CD4-positive, alpha-beta T cell (primary cell): ENCODE results near the gene PYCARD. TPM values are rescaled to one million over a fixed set of nuclear protein-coding genes. Genes with fewer than 3 reads are reported as not detected.
"Not testable (repeated sequence)": the region's sequence is repeated elsewhere in the genome, so short reads cannot be mapped to it uniquely, and the experiment has no call there.

Source experiments
- ATAC-seq: fragments of 200-7000 bp; cut with Tn5 transposase; one replicate; pipeline ENCODE4 v1.10.0; 2022; ENCODE audit warnings: mild to moderate bottlenecking; ENCODE audit not compliant: poor library complexity
- CTCF ChIA-PET: fragments of 350-600 bp; sonication (Branson Sonifier 250); formaldehyde crosslinking; loops from one replicate; lab custom pipeline; 2021; ENCODE audit warnings: antibody characterized with exemption, inconsistent platforms; lab: Charles Lee
- POLR2A ChIA-PET: fragments of 350-600 bp; sonication (Branson Sonifier 250); formaldehyde crosslinking; loops from one replicate; lab custom pipeline; 2021; ENCODE audit warnings: antibody characterized with exemption, inconsistent platforms; lab: Charles Lee
- DNase-seq, 14 experiments: peaks; one replicate each; pipeline ENCODE4 v3.0.0-alpha.2; 2013 to 2020; ENCODE audit warnings: mixed read lengths in 2 of 14
- H3K27ac ChIP-seq, 2 donors: one replicate each; pipeline versions ENCODE4 v1.5.1 to v1.7.0; 2013; ENCODE audit warnings: low read length in 2 of 2, low read depth in 1 of 2, mild to moderate bottlenecking in 1 of 2
- H3K27me3 ChIP-seq, 2 experiments: 1 replicate in 1 of 2; 2 replicates in 1 of 2; pipeline versions ENCODE4 v1.6.1 to v1.7.0; 2013; ENCODE audit warnings: low read length in 2 of 2, control low read depth in 1 of 2, mild to moderate bottlenecking in 1 of 2, moderate library complexity in 1 of 2; ENCODE audit not compliant: insufficient read depth in 2 of 2, control insufficient read depth in 1 of 2
- H3K36me3 ChIP-seq: one replicate; pipeline ENCODE4 v1.6.1; 2013; ENCODE audit warnings: low read length, control low read depth; ENCODE audit not compliant: insufficient read depth
- H3K4me1 ChIP-seq: one replicate; pipeline ENCODE4 v1.6.1; 2013; ENCODE audit warnings: low read length, control low read depth; ENCODE audit not compliant: insufficient read depth
- H3K4me3 ChIP-seq: one replicate; pipeline ENCODE4 v1.5.1; 2013; ENCODE audit warnings: mild to moderate bottlenecking, low read length, moderate library complexity
- H3K9me3 ChIP-seq, 2 experiments: 1 replicate in 1 of 2; 2 replicates in 1 of 2; pipeline versions ENCODE4 v1.6.1 to v1.7.0; 2013; ENCODE audit warnings: low read length in 2 of 2, mild to moderate bottlenecking in 2 of 2, control low read depth in 1 of 2, moderate library complexity in 1 of 2; ENCODE audit not compliant: control insufficient read depth in 1 of 2, insufficient read depth in 1 of 2
- H3K27ac Mint-ChIP-seq: one replicate; pipeline ENCODE4 v1.8.0; 2020; ENCODE audit warnings: mixed read lengths
- H3K27me3 Mint-ChIP-seq: one replicate; pipeline ENCODE4 v1.8.0; 2021; ENCODE audit warnings: mixed read lengths
- H3K36me3 Mint-ChIP-seq: one replicate; pipeline ENCODE4 v1.8.0; 2021; ENCODE audit warnings: low read depth, mixed read lengths
- H3K4me1 Mint-ChIP-seq: one replicate; pipeline ENCODE4 v1.8.0; 2021; ENCODE audit warnings: low read depth, mixed read lengths
- H3K4me3 Mint-ChIP-seq: one replicate; pipeline ENCODE4 v1.8.0; 2020; ENCODE audit warnings: mild to moderate bottlenecking, mixed read lengths
- H3K9me3 Mint-ChIP-seq: one replicate; pipeline ENCODE4 v1.8.0; 2020; ENCODE audit warnings: mixed read lengths
- intact Hi-C, 2 experiments: fragments of 100-400 bp; cut with DNase I in 1 of 2; cut with micrococcal nuclease in 1 of 2; formaldehyde crosslinking; loops; one replicate each; pipeline versions ENCODE4 v1.15.1 to v1.9.0; 2023 to 2025; cut with DNase I, micrococcal nuclease
- total RNA-seq, 174 experiments: library from RNA in 2 of 174; stranded (reverse) in 2 of 174; gene quantifications; one replicate each; pipeline ENCODE4 v1.2.3 and lab custom pipeline; 2021 to 2026
- TF ChIP-seq, protein P1 (sequence below): fragments of 200-600 bp; IDR thresholded peaks from one replicate; pipeline ENCODE4 v1.8.0; 2022; ENCODE audit warnings: antibody characterized with exemption, mild to moderate bottlenecking

Gene PYCARD
- total RNA-seq, 2 experiments from 2014 or later: 8.1 to 8.5 TPM

DNA sequence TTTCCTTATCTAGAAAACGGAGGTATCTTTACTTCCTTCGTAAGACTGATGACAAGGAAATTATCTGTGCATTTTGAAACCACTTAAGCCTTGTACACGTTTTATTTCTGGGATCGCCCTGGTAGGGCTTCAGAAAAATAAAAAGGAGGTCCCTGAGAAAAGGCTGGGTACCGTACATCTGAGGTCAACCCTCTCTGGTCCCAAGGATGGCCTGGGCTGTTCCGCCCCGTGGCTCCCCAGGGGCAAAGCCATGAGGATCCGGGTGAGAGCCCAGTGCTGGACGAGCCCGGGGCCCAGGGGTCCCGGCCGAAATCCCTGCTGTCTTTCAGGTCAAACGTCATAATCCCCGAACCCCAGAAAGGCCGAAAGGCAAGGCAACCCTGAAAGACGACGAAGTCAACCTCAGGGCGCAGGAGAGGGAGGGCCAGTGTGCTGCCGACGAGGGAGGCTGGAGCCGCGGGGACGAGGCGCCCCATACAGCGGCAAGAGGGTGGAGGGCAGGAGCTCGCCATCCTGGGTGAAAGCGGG, 23.3 kb downstream of the PYCARD start:
- Histone ChIP-seq H3K27ac (peak overlapping the region; percentile 87 to 97), H3K4me3 (peak overlapping the region; percentile 87), H3K27me3 (no peaks in the 10 kb centered on the region), H3K4me1 (peaks cover 62% of the 10 kb centered on the region), H3K9me3 (no peaks in the 10 kb centered on the region), H3K36me3 (peaks cover 20% of the 10 kb centered on the region)
- peak overlapping the region; percentile 97 for H3K4me3 Mint-ChIP-seq
- H3K9me3 Mint-ChIP-seq: no peaks in the 10 kb centered on the region
- intact Hi-C loops: loop anchor here (1.0 to 2.0 kb wide), 2 partner anchors 36 to 222 kb away; partner anchors contain the start of gene SETD1A (in 1 of the 2)
- ATAC-seq (no peak), DNase-seq (no peak)
- CTCF ChIA-PET: interaction anchor here (2.0 kb wide), 1 partner anchor 37 kb away, joined by 13 read pairs; no protein-coding TSS in a partner anchor
- TF ChIP-seq, protein P1, sequence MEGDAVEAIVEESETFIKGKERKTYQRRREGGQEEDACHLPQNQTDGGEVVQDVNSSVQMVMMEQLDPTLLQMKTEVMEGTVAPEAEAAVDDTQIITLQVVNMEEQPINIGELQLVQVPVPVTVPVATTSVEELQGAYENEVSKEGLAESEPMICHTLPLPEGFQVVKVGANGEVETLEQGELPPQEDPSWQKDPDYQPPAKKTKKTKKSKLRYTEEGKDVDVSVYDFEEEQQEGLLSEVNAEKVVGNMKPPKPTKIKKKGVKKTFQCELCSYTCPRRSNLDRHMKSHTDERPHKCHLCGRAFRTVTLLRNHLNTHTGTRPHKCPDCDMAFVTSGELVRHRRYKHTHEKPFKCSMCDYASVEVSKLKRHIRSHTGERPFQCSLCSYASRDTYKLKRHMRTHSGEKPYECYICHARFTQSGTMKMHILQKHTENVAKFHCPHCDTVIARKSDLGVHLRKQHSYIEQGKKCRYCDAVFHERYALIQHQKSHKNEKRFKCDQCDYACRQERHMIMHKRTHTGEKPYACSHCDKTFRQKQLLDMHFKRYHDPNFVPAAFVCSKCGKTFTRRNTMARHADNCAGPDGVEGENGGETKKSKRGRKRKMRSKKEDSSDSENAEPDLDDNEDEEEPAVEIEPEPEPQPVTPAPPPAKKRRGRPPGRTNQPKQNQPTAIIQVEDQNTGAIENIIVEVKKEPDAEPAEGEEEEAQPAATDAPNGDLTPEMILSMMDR: no peak
- POLR2A ChIA-PET: interaction anchor here (0.8 to 5.2 kb wide), 35 partner anchors 8 to 1114 kb away, joined by 3 to 152 read pairs (median 6); partner anchors contain the start of genes ALDOA, ARMC5, BCKDK and KAT8
- peak overlapping the region; percentile 95 for H3K27ac Mint-ChIP-seq
- peaks cover 60% of the 10 kb centered on the region for H3K4me1 Mint-ChIP-seq
- H3K27me3 Mint-ChIP-seq: no peaks in the 10 kb centered on the region
- peaks cover 49% of the 10 kb centered on the region for H3K36me3 Mint-ChIP-seq

DNA sequence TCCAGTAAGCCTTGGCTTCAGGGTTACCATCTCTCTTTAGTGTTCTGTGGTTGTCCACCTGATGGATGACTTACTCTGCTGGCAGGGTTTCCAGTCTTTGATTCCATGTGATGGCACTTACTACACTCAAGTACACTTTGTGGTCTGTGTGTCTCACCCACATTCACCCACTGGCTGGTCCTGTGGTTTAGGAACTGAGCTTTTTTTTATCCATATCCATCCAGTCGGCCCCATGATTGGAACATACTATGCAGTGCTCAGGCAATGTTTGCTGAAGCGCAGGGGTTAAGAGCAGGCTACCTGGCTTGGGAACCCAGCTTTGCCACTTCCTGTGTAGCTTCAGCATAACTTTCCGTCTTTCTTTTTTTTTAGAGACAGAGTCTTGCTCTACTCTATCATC, 25.4 kb downstream of the PYCARD start:
- H3K36me3 Mint-ChIP-seq: peaks cover 28% of the 10 kb centered on the region
- Histone ChIP-seq H3K9me3 (no peaks in the 10 kb centered on the region), H3K27ac (peak overlapping the region; percentile 35 to 41), H3K36me3 (no peaks in the 10 kb centered on the region), H3K27me3 (no peaks in the 10 kb centered on the region), H3K4me1 (peaks cover 40% of the 10 kb centered on the region), H3K4me3 (peak overlapping the region; percentile 31)
- no peaks in the 10 kb centered on the region for H3K9me3 Mint-ChIP-seq
- H3K4me3 Mint-ChIP-seq: peak overlapping the region; percentile 97
- peak; percentile 38 for ATAC-seq
- TF ChIP-seq, protein P1: no peak
- intact Hi-C loops: loop anchor here in 1 of 2 experiments (2.0 kb wide), 1 partner anchor 16 kb away; no protein-coding TSS in a partner anchor
- CTCF ChIA-PET: interaction anchor here (0.9 to 3.5 kb wide), 3 partner anchors 17 to 283 kb away, joined by 3 to 19 read pairs (median 3); no protein-coding TSS in a partner anchor
- H3K4me1 Mint-ChIP-seq: peaks cover 39% of the 10 kb centered on the region
- peak overlapping the region; percentile 81 for H3K27ac Mint-ChIP-seq
- POLR2A ChIA-PET: interaction anchor here (0.6 to 5.2 kb wide), 17 partner anchors 9 to 692 kb away, joined by 3 to 152 read pairs (median 5); partner anchors contain the start of genes ARMC5, KAT8, PHKG2 and PYCARD
- DNase-seq: peak in 13 of 14 experiments; percentile 20 to 77 (median 46)
- H3K27me3 Mint-ChIP-seq: no peaks in the 10 kb centered on the region

DNA sequence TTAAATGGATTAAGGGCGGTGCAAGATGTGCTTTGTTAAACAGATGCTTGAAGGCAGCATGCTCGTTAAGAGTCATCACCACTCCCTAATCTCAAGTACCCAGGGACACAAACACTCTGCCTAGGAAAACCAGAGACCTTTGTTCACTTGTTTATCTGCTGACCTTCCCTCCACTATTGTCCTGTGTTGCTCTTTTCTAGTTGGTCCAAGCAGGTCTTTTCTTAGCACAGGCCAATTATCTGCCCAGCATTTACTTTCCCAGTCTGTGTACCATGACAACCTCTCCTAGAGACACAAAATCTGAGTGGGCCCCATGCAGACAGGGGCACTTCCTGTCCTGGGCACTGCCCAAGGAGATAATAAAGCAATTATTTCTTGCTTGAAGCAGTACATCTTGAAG, 32.5 kb downstream of the PYCARD start:
- H3K4me3 Mint-ChIP-seq, POLR2A ChIA-PET: not testable (repeated sequence)

More for the DNA sequence above, 32.5 kb downstream of the PYCARD start:
- H3K4me1 Mint-ChIP-seq, H3K9me3 ChIP-seq, H3K4me3 ChIP-seq, H3K27ac ChIP-seq, intact Hi-C loops, H3K36me3 ChIP-seq, DNase-seq, H3K27ac Mint-ChIP-seq, ATAC-seq, H3K27me3 Mint-ChIP-seq, H3K4me1 ChIP-seq, H3K9me3 Mint-ChIP-seq, H3K27me3 ChIP-seq, H3K36me3 Mint-ChIP-seq, CTCF ChIA-PET: not testable (repeated sequence)
